Dendritic cell treated with granulocyte-macrophage colony-stimulating factor and Interleukin-4, amounts not matched to agents 40 ng/mL and 50 ng/mL, for 4 days (primary cell): ENCODE results near the gene ROCK2.
"Not testable (repeated sequence)": the region's sequence is repeated elsewhere in the genome, so short reads cannot be mapped to it uniquely, and the experiment has no call there.

Source experiments
- H3K27ac Mint-ChIP-seq: one replicate; pipeline ENCODE4 v1.8.0; 2022; ENCODE audit warnings: mild to moderate bottlenecking, mixed read lengths
- H3K27me3 Mint-ChIP-seq: one replicate; pipeline ENCODE4 v1.8.0; 2022; ENCODE audit warnings: mild to moderate bottlenecking, mixed read lengths
- H3K36me3 Mint-ChIP-seq: one replicate; pipeline ENCODE4 v1.8.0; 2022; ENCODE audit warnings: low read depth, mixed read lengths
- H3K4me1 Mint-ChIP-seq: one replicate; pipeline ENCODE4 v1.8.0; 2022; ENCODE audit warnings: low read depth, mixed read lengths
- H3K4me3 Mint-ChIP-seq: one replicate; pipeline ENCODE4 v1.8.0; 2022; ENCODE audit warnings: mild to moderate bottlenecking, moderate library complexity, mixed read lengths
- H3K9me3 Mint-ChIP-seq: one replicate; pipeline ENCODE4 v1.8.0; 2022; ENCODE audit warnings: mixed read lengths
- intact Hi-C: fragments of 100-400 bp; cut with micrococcal nuclease; formaldehyde crosslinking; loops from one replicate; pipeline ENCODE4 v1.15.0; 2022

ROCK2 gene

DNA sequence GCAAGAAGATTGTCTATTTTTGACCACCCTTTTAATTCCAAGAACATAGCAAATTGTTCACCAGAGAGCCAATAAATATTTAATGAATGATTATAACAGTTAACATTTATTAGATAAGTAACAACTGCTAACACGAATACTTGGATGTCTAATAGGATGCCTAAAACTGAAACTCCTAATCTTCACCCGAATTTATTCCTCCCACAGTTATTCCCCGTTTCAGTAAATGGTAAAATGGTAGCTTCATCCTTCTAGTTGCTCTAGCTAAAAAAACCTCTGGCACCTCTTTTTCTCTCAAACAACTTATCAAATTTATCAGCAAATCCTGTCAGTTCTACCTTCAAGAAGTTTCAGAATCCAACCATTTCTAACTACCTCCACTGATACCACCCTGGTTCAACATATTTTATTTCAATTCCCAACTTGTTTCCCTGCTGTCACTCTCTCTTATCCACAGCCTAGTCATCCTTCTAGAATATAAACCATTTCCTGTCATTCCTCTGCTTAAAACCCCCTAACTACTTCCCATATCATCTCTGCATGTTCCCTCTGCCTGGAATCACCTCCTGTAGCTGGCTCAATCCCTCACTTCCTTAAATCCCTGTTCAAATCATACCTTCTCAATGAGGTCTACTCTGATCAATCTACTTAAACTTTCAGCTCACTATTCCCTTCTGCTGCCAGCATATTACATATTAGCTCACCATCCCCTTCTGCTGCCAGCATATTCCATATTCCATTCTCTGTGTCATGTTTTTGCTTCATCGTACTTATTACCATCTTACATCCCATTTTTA lies 93.8 kb downstream of the ROCK2 start:
- Mint-ChIP-seq H3K27ac (no peak overlapping the region), H3K4me1 (peaks cover 12% of the 10 kb centered on the region), H3K4me3 (no peak overlapping the region), H3K36me3 (peaks cover 23% of the 10 kb centered on the region), H3K27me3 (no peaks in the 10 kb centered on the region), H3K9me3 (no peaks in the 10 kb centered on the region)
- intact Hi-C loops, result no loop called here

DNA sequence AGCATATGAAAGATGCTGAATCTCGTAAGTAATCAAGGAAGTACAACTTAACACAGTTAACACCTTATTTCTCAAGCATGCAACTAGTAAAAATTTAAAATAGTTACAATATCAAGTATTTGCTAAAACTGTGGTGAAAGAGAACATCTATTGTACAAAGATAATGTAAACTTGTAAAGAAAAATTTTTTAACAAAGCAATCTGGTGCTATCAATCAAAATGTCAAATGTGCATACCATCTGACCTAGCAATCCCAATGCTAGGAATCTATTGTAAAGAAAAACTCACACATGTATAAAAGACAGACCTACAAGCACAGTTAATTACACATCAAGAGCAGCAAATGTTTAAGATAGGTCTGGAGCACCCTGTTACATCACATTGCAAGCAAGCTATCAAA lies 99.1 kb downstream of the ROCK2 start:
- Mint-ChIP-seq H3K4me3 (no peak overlapping the region), H3K4me1 (no peaks in the 10 kb centered on the region), H3K27ac (no peak overlapping the region), H3K9me3 (no peaks in the 10 kb centered on the region), H3K27me3 (no peaks in the 10 kb centered on the region), H3K36me3 (peaks cover 30% of the 10 kb centered on the region)
- intact Hi-C loops, result no loop called here

DNA sequence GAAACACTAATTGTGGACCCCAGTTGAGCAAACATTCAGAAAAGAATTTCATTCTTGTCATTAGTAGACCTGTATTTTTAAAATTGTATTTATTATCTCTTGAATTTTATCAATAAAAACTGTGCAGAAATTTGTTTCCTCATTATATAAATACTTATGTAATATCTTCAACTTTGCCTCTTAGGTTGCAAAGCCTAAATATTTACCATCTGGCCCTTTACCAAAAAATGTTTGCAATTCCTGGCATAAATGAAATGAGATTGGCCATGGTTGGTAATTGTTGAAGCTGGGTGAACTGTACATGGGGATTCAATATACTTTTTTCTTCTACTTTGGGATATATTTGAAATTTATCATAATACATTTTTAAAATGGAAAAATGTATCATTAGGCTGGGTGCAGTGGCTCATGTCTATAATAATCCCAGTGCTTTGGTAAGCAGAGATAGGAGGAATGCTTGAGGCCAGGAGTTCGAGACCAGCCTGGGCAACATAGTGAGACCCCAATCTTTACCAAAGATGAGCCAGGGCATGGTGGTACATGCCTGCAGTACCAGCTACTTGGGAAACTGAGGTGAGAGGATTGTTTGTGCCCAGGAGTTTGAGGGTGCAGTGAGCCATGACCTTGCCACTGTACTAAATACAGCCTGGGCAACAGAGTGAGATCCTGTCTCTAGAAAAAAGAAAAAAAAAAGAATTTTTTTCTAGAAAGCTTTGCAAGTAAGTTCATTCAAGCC lies 100.2 kb downstream of the ROCK2 start:
- Mint-ChIP-seq H3K4me1 (no peaks in the 10 kb centered on the region), H3K27me3 (no peaks in the 10 kb centered on the region), H3K27ac (no peak overlapping the region), H3K4me3 (no peak overlapping the region), H3K36me3 (peaks cover 30% of the 10 kb centered on the region), H3K9me3 (no peaks in the 10 kb centered on the region)
- intact Hi-C loops, result no loop called here

DNA sequence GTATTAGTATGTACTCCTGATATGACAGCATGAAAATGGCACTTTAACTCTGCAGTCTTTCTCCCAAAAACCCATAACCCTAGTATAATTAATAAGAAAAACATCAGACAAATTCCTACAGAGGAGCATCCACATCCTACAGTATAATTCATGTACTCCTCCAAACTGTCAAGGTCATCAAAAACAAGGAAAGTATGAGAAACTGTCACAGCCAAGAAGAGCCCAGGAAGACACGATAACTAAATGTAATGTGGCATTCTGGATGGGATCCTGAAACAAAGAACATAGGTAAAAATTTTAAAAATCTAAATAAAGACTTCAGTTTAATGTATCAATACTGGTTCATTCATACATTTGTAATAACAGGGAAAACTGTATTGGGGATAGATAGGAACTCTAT lies 100.9 kb downstream of the ROCK2 start:
- Mint-ChIP-seq H3K4me3 (no peak overlapping the region), H3K36me3 (peaks cover 30% of the 10 kb centered on the region), H3K4me1 (no peaks in the 10 kb centered on the region), H3K9me3 (no peaks in the 10 kb centered on the region), H3K27me3 (no peaks in the 10 kb centered on the region), H3K27ac (no peak overlapping the region)
- intact Hi-C loops, result no loop called here

DNA sequence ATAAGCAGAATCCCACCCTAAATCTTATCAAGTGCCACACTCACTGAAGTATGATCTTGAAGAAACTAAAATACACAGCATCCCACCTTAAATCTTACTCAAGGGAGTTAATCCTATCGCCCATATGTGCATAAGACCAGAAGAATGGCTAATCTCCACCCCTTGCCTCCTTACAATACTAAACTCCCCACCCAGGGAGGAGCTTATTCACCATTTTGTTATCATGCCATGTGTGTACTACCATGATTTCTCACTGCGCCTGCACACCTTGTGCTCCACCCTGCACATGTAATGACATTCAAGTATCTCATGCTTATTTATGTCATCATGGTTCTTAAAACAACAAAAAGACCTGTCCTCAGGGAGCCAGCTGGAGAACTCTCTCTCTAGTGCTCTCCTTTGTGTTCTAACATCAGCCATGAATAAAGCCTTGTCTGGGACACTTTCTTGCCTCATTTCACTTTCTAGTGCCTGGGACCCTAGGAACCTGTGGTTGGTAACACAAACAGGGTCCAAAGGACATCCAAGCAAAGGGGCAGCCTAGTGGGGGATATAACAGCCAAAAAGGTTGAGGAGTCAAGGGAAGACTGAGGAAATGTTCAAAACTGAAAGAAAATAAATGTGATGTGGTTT lies 101.8 kb downstream of the ROCK2 start:
- intact Hi-C loops, result no loop called here
- H3K36me3 Mint-ChIP-seq, result peaks cover 28% of the 10 kb centered on the region
- no peaks in the 10 kb centered on the region for H3K4me1 Mint-ChIP-seq
- H3K9me3 Mint-ChIP-seq, result no peaks in the 10 kb centered on the region
- H3K27me3 Mint-ChIP-seq, result no peaks in the 10 kb centered on the region
- H3K4me3 Mint-ChIP-seq, result no peak overlapping the region
- H3K27ac Mint-ChIP-seq, result no peak overlapping the region

DNA sequence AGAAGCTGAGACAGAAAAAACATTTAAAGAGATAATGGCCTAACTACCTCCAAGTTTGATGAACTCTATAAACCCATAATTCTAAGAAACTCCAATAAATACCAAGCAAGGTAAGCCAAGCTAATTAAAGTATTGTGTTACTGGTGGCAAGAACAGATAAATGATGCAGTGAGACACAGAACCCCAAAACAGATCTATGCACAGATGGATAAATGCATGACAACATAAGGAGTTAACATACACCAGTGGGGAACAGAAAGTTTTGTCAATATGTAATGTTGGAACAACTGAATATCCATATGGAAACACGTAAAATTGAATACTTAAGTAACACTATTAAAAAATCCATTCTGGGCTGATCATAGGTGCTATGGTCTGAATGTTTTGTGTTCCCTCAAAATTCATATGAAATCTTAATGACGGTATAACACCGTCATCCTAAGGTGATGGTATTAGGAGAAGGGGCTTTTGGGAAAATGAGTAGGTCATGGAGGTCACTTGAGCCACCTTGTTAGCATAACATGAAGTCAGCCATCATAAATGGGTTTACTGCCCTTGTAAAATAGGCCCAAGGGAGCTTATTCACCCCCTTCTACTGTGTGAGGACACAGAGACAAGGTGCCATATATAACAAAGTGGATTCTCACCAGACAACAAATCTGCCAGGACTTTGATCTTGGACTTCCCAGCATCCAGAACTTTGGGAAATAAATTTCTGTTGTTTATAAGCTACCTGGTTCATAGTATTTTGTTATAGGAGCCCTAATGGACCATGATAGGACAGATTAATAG lies 102.8 kb downstream of the ROCK2 start:
- Mint-ChIP-seq H3K36me3 (peaks cover 19% of the 10 kb centered on the region), H3K9me3 (no peaks in the 10 kb centered on the region), H3K27ac (no peak overlapping the region), H3K4me1 (no peaks in the 10 kb centered on the region), H3K4me3 (no peak overlapping the region), H3K27me3 (no peaks in the 10 kb centered on the region)
- intact Hi-C loops, result no loop called here

DNA sequence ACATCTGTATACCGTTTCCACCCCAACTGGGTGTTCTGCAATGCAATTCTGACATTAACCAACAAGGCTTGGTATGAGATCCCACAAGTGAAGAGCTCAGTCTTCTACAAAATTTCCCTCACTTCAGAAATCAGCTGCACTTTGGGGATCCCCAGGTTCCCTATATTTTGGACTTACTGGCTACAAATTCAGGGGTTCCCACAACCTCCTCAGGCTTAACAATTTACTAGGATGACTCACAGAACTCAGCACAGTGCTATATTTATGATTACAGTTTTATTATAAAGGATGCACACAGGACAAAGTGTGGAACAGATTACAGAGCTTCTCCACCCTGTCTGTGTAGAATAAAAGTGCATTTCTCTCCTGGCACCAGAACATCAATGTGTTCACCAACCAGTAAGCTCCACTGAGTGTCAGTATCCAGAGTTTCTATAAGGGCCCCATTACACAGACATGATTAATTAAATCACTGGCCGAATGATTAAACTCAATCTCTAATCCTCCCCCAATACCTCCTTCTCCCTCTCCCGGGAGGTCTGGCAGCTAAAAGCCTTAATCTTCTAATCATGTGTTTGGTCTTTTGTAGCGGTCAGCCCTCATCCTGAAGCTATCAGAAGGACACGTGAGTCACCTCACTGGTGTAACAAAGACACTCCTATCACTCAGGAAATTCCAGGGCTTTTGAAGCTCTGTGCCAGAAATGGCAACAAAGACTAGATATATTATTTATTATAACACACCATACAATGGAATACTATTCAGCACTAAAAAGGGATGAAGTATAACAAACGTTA lies 104.6 kb downstream of the ROCK2 start:
- Mint-ChIP-seq H3K27me3 (no peaks in the 10 kb centered on the region), H3K27ac (no peak overlapping the region), H3K9me3 (no peaks in the 10 kb centered on the region), H3K4me1 (no peaks in the 10 kb centered on the region), H3K36me3 (peaks cover 19% of the 10 kb centered on the region), H3K4me3 (no peak overlapping the region)
- intact Hi-C loops, result loop anchor here (10.0 kb wide), 1 partner anchor 105 kb away; the partner anchor contains the start of gene ROCK2

DNA sequence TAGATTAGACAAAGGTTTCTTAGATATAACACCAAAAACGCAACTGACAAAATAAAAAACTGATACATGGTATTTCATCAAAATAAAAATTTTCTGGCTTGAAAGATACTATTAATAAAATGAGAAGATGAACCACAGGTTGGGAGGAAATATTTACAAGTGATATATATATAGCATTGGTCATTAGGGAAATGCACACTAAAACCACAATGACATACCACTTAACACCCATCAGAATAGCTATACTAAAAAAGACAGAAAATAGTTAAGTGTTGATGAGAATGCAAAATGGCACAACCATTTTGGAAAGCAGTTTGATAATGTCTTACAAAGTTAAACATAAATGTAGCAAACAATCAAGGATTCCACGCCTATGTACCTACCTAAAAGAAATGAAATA lies 105.3 kb downstream of the ROCK2 start:
- Mint-ChIP-seq H3K27ac (no peak overlapping the region), H3K9me3 (no peaks in the 10 kb centered on the region), H3K4me1 (no peaks in the 10 kb centered on the region), H3K36me3 (peaks cover 19% of the 10 kb centered on the region), H3K27me3 (no peaks in the 10 kb centered on the region), H3K4me3 (no peak overlapping the region)
- intact Hi-C loops, result loop anchor here (10.0 kb wide), 1 partner anchor 106 kb away; the partner anchor contains the start of gene ROCK2

DNA sequence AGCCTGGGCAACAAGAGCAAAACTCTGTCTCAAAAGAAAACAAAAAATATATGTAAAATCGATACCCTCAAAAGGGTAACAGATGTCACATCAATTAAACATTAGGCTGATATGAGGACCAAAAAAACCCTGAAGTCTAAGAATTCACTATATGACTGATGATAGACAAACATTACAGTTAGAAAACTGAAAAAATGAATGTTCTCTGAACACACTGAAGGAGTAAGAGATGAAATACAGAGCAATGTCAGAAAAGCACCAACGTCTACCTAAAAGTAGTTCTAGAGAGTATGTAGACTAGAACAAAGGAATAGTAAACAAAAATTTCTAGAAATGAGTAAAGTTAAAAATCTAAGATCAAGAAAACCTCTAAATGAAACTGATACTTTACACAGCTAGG lies 107.3 kb downstream of the ROCK2 start:
- H3K27ac Mint-ChIP-seq, result no peak overlapping the region
- no peaks in the 10 kb centered on the region for H3K9me3 Mint-ChIP-seq
- no peaks in the 10 kb centered on the region for H3K27me3 Mint-ChIP-seq
- H3K4me3 Mint-ChIP-seq, result no peak overlapping the region
- no peaks in the 10 kb centered on the region for H3K4me1 Mint-ChIP-seq
- intact Hi-C loops, result loop anchor here (10.0 kb wide), 1 partner anchor 108 kb away; the partner anchor contains the start of gene ROCK2
- H3K36me3 Mint-ChIP-seq, result peaks cover 7% of the 10 kb centered on the region

DNA sequence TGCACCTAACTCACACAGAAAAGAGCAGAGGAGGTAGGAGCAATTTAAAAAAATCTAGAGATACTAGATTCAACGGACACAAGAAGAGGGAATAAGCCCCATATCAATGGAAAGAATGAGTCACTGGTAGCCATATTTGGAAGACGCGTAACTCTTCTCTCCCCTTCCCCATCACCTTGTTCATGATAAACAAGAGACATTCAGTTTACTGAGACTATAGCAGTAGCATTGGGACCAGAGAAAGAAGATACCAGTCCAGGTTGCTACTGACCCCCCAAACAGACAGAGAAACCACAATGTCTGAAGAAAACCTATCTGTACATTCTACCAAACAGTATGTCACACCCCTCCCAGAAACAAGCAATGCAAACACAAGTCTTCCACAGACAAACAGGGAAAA lies 108.1 kb downstream of the ROCK2 start:
- no peaks in the 10 kb centered on the region for H3K4me1 Mint-ChIP-seq
- H3K36me3 Mint-ChIP-seq, result peaks cover 7% of the 10 kb centered on the region
- H3K4me3 Mint-ChIP-seq, result no peak overlapping the region
- no peaks in the 10 kb centered on the region for H3K27me3 Mint-ChIP-seq
- no peak overlapping the region for H3K27ac Mint-ChIP-seq
- intact Hi-C loops, result loop anchor here (10.0 kb wide), 1 partner anchor 108 kb away; the partner anchor contains the start of gene ROCK2
- H3K9me3 Mint-ChIP-seq, result no peaks in the 10 kb centered on the region

DNA sequence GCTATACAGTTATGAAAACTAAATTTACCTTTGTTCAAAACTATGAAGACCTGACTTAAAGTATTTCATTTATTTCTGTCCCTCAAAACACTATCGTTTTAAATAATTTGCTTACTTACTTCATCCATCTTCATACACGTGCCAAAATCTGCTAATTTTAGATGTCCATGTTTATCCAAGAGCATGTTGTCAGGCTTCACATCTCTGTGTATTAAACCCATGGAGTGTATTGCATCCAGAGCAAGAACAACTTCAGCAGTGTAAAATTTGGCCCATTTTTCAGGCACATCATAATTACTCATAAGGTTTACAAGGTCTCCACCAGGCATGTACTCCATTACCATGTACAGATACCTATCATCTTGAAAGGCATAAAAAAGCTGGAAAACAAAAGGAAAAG lies 108.9 kb downstream of the ROCK2 start:
- no peak overlapping the region for H3K4me3 Mint-ChIP-seq
- H3K9me3 Mint-ChIP-seq, result no peaks in the 10 kb centered on the region
- intact Hi-C loops, result loop anchor here (10.0 kb wide), 1 partner anchor 109 kb away; the partner anchor contains the start of gene ROCK2
- H3K27ac Mint-ChIP-seq, result no peak overlapping the region
- no peaks in the 10 kb centered on the region for H3K27me3 Mint-ChIP-seq
- H3K4me1 Mint-ChIP-seq, result no peaks in the 10 kb centered on the region
- H3K36me3 Mint-ChIP-seq, result peaks cover 7% of the 10 kb centered on the region

DNA sequence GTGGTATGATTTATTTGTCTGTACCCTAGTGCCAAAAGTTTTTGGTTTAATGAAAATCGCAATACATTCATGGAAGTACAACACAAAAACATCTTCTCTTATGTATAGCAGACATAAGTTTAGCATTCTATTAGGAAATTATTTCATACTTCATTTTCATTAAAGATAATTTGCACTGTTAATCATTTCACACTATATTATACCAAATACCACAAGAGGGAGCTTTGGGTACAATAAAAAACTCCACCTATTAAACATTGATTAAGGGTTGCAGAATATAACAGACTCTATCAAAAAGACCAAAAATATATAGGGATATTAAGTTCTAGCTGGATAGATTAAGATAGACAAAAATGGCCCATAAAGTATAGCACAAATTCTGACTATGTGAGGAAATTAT lies 110.1 kb downstream of the ROCK2 start:
- Mint-ChIP-seq H3K4me1 (no peaks in the 10 kb centered on the region), H3K27ac (no peak overlapping the region), H3K36me3 (peaks cover 7% of the 10 kb centered on the region), H3K9me3 (no peaks in the 10 kb centered on the region), H3K4me3 (no peak overlapping the region), H3K27me3 (no peaks in the 10 kb centered on the region)
- intact Hi-C loops, result loop anchor here (5.0 to 10.0 kb wide), 2 partner anchors 110 to 178 kb away; partner anchors contain the start of gene ROCK2

DNA sequence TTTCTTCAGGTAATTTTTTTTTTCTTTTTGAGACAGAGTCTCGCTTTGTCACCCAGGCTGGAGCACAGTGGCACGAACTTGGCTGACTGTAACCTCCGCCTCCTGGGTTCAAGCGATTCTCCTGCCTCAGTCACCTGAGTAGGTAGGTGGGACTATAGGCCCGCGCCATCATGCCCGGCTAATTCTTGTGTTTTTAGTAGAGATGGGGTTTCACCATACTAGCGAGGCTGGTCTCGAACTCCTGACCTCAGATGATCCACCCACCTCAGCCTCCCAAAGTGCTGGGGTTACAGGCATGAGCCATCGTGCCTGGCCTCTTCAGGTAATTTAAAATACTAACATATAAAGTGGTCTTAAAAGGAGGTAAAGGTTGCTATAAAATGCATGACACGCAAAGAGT lies 113.2 kb downstream of the ROCK2 start:
- intact Hi-C loops, result loop anchor here (5.0 to 10.0 kb wide), 2 partner anchors 114 to 181 kb away; partner anchors contain the start of gene ROCK2
- not testable (repeated sequence) for H3K4me3 Mint-ChIP-seq

More for the DNA sequence above, 113.2 kb downstream of the ROCK2 start:
- not testable (repeated sequence) for H3K27ac Mint-ChIP-seq, H3K27me3 Mint-ChIP-seq, H3K36me3 Mint-ChIP-seq, H3K4me1 Mint-ChIP-seq, H3K9me3 Mint-ChIP-seq
